HG03354 (cell line): ENCODE data around the gene SEMA3E.
"Not testable (repeated sequence)": the region's sequence is repeated elsewhere in the genome, so short reads cannot be mapped to it uniquely, and the experiment has no call there.

Experiments
- ATAC-seq: cut with Tn5 transposase; IDR thresholded peaks from one replicate; pipeline ENCODE4 v1.9.1; 2021; ENCODE audit warnings: mild to moderate bottlenecking; ENCODE audit not compliant: unreplicated experiment, poor library complexity, severe bottlenecking

The SEMA3E gene

DNA sequence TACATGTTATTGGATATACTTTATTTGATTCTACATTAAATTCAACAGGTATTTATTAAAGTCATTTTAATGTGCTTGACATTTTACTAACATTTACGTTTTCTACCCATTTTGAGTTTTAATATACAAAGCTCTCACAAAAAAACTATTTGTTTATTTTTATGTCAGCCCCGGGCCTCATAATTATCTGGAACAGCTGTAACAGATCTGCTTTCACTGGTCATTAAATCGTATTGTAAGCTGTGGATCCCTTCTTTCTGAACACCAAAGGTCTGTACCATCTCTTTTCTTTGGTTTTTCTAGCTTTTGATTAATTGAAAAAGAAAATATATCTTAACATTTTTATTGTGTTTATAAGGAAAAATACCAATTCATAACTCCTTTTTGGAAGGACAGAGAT lies 73.5 kb downstream of the SEMA3E start:
- no peak for ATAC-seq

DNA sequence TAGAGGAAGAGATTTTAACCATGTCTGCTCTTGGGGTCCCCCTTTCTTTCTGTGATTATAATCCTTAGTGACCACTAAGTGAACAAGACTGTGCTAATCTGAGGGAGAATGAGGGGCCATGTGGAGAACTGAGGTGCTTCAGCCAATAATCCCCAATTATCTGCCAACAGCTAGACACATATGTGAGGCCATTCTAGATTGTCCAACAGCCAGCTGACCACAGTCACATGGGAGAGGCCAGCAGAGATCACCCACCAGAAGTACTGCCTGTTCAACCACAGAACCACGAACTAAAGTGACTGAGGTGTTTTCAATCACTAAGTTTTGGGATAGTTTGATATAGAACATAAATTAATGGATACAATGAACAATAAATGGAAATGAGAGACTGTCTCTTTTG lies 74.3 kb downstream of the SEMA3E start:
- no peak for ATAC-seq

DNA sequence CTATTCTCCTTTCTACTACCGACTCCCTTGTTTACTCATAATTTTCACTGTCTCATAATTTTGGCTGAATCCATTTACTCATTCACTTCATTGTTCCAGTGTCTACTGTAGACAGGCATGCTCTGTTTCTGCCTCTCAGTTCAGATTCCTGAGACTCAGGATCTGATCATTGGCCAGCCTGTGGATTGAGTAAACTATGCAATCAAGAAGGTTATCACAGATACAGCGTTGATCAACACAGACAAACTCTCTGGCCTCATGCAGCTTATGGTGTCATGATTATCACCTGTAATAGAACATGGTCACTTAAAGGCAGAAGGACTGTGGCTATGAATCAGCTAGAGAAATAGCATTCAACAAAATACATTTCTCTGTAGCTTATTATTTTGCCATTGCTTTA lies 86.0 kb downstream of the SEMA3E start:
- no peak for ATAC-seq

DNA sequence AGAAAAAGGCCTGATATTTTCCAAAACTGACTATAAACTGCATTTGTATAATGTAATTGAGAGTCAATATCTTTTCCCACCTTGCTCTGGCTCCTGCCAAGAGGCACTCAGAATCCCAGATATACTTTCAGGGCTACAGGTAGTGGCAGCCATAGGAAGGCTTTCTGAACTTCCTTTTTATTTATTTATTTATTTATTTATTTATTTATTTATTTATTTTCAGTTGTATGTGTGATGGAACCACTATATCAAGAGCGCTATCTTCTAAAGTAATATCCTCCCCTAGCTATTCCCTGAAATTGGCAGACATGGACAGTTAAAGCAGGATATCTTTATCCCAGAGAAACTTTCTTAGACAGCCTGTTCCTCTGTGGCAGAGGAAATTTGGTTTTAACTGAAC lies 86.7 kb downstream of the SEMA3E start:
- ATAC-seq: no peak

DNA sequence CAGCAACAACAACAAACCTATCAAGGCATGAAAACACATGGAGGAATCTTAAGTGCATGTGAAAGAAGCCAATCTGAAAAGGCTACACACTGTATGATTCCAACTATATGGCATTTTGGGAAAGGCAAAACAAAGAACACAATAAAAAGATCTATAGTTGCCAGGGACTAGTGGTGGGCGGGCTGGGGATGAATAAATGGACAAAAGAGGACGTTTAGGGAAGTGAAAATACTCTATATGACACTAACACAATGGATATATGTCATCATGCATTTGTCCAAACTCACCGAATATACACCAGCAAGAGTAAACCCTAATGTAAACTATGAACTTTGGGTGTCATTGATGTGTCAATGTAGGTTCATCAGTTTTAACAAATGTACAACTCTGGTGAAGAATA lies 89.1 kb downstream of the SEMA3E start:
- ATAC-seq: no peak

DNA sequence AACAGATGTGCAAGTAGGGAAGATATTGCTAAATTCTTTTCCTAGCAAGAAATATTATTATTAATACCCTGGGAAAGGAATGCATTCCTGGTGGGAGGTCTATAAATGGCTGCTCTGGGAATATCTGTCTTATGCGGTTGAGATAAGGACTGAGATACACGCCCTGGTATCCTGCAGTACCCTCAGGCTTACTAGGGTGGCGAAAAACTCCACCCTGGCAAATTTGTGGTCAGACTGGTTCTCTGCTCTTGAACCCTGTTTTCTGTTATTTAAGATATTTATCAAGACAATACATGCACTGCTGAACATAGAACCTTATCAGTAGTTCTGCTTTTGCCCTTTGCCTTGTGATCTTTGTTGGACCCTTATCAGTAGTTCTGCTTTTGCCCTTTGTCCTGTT lies 96.4 kb downstream of the SEMA3E start:
- ATAC-seq: not testable (repeated sequence)

DNA sequence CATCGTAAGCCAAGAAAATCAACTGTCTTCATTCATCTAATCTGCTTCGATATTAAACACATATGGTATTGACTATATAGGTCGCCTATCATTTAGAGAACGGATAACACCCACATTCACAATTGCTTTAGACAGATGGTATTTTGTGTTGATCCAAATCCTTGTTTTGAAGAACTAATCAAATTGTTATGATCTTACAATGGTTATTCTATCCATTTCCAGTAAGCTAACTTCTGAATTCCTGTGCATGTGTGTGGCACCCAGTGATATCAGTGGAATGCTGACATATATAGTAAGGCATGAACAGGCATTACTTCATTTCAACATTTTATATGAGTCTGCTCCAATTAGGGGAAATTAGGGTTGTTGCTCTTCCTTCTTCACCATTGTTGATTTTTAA lies 98.8 kb downstream of the SEMA3E start:
- ATAC-seq: no peak

DNA sequence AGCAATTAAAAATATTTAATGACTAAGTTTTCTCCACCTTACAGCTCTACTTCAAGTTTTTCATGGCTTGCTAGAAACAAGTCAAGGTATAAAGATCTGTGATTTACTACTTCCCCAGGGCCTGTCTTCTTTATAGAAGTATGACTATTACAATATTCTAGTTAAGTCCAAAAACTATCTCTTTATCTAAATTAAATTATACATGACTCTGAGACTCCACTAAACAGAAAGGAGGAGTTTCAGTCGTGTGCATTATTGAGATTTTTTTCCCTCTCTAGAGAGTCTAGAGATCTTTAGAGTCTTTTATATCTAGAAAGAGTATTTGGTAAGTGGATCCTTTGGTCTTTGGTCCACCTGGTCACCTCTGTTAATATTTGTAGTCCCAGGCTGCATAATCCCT lies 100.7 kb downstream of the SEMA3E start:
- ATAC-seq: no peak

DNA sequence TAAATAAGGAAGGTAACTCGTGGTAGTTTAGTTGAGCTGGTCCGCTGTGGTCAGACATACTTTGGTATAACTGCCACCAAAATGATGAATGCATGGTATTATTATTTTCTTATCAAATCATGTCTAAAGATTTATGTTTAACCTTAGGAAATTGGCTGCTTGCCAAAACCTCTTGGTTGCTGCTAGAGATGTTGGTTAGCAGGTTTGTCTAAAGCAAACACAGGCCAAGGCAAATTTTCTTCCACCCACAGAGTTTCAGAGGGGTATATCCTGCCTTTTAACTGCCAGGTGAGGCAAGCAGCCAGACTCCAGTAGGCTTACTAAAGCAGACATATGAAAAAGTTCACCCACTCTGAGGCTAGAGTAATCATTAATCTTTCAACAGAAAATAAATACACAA lies 101.4 kb downstream of the SEMA3E start:
- ATAC-seq: peak; percentile 86

DNA sequence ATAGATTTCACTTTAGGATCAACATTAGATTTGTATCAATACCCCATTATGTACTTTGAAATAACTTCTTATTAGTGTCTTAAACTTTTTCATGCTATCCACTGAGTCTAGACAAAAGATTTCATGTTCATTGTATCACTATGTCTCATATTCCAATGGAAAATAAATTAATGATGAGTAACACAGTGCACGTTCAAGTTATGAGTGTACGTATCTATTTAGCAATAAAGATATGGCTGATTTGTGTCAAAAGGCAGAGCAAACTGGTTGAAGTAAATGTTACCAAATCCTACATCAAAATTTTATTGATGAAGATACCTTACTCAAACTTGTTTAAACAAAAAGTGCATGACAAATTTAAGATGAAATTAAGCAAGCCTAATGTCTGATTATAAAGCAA lies 102.4 kb downstream of the SEMA3E start:
- ATAC-seq: no peak

DNA sequence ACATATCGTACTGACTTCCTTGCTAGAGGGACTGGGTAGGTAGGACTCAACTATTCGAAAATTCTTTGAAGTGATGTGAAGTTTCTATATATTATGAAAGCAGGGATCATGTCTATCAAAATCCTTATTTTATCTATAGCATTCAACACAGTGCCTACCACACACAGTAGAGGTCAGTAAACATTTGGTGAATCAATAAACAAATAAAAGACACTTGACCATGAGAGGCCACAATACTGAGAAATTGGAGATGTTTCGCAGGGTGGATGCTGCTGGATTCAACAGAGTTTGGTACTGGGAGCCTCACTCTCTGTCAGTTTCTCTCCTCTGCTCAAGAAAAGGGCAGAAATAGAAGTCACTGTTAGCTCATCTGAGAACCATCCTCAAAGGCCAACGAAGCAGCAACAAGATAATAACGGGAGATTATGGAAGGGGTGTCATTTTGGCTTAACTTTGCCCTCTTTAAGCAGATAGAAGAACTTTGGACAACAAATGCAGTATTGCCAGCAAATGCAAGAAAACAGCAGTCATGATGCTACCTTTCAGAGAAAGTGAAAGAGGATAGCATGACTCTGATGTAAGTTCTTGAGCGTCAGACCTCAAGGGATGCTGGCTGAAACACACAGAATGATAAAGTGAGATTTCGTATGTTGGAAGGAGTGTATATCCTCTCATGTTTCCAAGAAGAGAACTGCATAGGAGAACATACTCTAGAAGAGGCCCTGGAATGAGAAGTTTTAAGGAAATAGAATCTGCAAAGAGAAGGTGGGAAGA lies 107.6 kb downstream of the SEMA3E start:
- ATAC-seq: no peak

DNA sequence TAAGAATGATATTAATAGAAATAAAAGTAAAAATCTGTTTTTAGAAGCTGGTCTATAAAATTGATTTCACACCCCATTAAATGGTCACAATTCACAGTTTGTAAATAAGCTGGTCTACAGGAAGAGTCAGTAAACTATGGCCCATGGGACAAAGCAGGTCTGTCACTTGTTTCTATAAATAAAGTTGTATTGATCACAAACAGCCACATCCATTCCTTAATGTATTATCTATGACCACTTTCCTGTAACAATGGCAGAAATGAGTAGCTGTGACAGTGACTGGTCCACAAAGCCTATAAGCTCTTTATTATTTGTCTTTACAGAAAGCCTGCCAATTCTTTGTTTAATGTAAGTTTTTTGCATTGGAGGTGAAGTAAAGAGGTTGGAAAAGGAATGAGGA lies 114.5 kb downstream of the SEMA3E start:
- no peak for ATAC-seq

DNA sequence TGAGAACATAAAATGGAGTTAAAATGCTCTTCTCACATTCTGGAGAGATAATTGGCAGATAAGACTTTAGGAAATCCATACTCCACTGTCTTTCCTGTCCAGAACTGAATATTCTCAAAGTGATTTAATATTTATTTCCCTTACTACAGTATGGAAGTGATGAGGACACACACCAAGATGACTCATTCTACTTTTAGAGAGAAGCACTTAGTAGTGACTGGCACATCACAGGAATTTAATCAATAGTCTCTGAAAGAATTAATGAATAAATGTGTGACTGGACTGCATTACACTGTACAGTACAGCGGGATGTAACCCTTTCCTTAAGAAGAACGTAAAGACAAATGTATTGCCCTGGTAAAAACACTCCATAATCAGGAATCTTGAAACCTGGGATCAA lies 116.7 kb downstream of the SEMA3E start:
- ATAC-seq: no peak

DNA sequence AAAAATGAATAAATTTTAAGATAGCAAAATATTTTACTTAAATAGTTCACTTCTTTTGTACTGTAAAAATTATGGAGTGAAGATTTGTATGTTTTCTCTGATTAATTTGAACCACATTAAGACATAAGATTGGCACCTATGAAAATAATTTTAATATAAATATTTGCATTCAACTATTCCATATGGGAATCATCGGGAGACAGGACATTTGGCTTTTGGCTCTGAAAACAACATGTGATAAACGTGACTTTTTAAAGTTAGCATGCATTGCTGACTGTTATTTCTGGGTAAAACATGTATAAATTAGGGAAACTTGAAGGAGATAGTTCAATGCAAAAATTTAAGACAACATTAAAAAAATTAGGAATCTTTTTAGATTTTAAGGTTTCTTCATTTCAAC lies 117.2 kb downstream of the SEMA3E start:
- no peak for ATAC-seq

DNA sequence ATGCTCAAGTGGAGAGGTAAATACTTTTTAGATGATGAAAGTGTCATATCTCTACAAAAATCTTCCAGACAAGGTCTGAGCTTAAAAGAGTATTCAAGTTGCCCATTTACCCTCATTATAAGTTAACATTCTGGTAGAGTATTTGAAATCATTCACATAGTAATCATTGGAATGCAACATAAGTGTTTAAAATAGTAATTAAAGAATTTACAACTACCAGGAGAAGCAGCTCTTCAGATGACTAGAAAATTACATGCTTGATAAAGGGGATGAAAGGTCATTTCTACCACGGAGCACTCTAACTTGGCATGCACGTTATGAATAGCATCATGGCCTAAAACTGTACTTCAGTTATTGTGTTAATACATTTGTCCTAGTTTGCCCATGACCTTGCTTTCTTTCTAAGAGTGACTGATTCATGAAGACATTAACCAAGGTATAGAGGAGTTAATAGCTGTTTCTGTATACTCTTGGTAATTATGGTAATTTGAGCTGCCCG lies 120.0 kb downstream of the SEMA3E start:
- ATAC-seq: no peak

DNA sequence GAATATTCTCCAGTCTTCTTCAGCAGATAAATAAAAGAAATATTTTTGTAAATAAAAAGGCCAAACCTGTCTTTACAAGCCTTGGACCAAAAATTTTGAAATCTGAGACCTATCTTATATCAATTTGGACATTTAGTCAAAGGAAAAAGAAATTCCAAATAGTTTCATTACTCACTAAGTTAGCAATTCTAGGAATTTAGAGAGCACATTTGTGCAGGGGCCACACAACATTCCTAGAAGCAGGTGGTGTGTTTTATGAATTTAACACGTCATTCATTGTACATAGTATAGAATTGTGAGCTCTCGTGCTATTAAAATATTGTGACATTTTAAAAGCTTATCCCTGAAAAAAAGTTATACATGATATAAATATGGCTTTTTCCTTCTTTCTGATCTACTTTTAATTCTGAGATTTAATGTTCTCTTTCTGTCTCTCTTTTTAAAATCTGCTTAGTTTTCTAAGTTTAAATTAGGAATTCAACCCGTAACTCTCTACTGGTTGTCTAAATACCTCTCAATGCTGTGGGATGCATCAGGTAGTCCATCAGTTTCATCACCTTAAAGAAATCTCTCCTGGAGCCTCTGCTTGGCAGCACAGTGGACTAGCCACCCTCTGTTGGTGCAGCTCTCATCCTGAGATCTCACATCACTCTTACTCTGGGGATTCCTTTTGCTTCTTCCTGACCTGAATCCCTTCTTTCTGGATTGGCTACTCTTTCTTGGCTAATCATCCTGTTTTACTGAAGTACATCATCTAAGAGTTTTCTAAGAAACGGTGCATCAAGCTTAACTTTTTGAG lies 124.5 kb downstream of the SEMA3E start:
- no peak for ATAC-seq

DNA sequence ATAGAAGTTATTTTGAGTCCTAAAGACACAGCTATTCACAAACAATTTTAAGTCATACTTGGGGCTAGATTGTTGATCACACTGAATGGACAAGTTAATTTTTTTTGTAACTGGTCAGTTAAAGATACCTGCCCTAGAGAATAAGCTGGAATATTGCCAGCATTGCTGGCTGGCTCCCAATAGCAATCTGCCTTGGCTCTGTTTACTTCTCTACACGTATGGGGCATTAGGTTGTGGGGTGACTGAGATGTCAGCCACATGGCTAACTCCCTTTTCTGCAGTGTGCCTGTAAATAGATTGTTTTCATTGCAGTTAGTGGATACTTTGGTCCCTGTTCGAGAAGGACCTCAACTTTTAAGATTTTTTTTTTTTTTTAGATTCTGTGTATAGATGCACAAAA lies 128.2 kb downstream of the SEMA3E start:
- no peak for ATAC-seq

DNA sequence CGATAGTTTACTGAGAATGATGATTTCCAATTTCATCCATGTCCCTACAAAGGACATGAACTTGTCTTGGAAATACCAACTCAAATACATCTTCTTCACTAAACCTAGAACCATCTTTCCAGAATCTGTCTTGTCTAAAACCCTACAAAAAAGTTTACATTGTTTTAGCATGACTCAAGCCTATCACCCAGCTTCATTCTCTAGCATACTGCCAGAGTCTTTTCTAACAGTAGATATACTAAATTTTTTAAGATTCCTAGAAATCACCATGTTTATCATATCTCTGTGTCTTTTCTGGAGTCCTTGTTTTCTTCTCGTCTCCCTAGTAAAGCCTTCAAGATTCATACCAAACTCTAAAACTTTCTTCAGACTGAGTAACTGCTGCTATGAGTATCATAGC lies 129.7 kb downstream of the SEMA3E start:
- no peak for ATAC-seq

DNA sequence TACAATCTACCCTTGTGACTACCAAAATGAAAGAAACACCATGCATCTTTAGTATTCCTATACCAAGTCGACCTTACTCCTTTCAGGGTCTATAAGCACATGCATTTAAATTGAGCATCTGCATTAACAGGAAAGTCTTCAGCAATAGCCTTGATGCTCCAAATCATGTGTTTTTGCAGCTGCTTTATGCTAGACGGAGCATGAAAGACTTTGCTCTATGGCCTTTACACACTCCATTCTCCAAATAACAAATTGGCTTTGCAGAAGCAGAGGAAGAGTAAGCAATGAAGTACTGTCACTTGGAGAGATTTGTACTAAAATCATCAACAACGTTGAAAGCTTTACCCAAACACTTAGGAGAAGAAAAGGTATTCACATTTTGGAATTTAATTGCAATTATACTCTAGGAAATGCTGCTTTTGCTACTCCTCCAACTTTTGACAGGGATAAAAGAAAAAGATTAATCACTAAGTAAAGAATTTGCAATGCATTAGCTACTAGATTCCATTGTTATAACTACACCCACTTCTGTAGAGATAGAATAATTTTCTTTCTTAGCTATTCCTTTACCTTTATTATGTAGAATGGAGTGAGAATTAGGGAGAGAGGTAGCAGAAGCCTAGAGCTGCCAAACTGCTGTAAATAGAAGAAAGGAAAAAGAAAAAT lies 131.8 kb downstream of the SEMA3E start:
- ATAC-seq: no peak

DNA sequence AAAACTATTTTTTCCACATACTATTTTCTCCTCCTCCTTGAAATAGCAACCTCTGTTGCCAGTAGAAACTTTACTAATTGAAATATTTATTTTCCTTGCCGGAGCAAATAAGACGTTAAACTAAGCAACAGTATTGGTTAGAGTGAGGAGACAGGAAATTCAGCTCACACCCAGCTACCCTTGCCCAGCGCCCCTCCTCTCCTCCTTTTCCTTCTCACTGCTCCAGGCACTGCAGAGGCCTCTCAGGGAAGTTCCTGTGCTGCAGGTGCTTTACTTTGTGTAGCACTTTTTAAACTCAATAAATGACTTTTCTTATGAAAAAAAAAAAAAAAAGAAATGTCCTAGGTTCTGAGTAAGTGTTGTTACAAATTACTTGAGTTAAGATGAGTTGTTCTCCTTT lies 134.0 kb downstream of the SEMA3E start:
- no peak for ATAC-seq
